ENCODE measurements around the gene GRWD1. TPM values are rescaled to one million over a fixed set of nuclear protein-coding genes. Genes with fewer than 3 reads are reported as not detected.

The GRWD1 gene
- total and polyA plus RNA-seq, 7 donors = 24.2 to 53.7 (median 42.0) TPM

DNA sequence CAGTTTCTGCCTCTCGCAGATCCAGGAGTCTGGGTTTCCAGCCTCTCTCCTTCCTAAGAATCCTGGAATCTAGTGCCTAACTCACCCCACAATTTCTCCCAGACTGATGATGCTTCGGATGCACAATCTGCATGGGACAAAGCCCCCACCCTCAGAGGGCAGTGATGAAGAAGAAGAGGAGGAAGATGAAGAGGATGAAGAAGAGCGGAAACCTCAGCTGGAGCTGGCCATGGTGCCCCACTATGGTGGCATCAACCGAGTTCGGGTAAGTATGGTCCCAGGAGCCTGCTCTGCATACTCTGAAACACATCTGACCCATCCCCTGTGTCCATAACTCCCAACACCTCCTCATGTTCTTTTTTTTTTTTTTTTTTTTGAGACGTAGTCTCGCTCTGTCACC lies 796 bp downstream of the GRWD1 start:
- H3K27me3 ChIP-seq (ENCODE audit: insufficient read depth in 3 of 3, low read length in 2 of 3) = peaks cover 0 to 17% (median 15%) of the 10 kb centered on the region in 3 donors
- H3K27ac ChIP-seq = peak overlapping the region; percentile 94
- TF ChIP-seq, protein P1, sequence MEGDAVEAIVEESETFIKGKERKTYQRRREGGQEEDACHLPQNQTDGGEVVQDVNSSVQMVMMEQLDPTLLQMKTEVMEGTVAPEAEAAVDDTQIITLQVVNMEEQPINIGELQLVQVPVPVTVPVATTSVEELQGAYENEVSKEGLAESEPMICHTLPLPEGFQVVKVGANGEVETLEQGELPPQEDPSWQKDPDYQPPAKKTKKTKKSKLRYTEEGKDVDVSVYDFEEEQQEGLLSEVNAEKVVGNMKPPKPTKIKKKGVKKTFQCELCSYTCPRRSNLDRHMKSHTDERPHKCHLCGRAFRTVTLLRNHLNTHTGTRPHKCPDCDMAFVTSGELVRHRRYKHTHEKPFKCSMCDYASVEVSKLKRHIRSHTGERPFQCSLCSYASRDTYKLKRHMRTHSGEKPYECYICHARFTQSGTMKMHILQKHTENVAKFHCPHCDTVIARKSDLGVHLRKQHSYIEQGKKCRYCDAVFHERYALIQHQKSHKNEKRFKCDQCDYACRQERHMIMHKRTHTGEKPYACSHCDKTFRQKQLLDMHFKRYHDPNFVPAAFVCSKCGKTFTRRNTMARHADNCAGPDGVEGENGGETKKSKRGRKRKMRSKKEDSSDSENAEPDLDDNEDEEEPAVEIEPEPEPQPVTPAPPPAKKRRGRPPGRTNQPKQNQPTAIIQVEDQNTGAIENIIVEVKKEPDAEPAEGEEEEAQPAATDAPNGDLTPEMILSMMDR (IDR thresholded peaks at IDR 0.05) = no peak
- 70 to 75% (median 73%) methylated on average over 5 to 7 of the region's 7 CpGs for WGBS, 3 donors
- H3K9me3 ChIP-seq = no peaks in the 10 kb centered on the region
- intact Hi-C loops (cut with DNase I) = no loop called here
- H3K4me1 ChIP-seq = peaks cover 19% of the 10 kb centered on the region
- H3K36me3 ChIP-seq (ENCODE audit: insufficient read depth in 1 of 2, low read depth in 1 of 2) = peaks cover 12 to 48% of the 10 kb centered on the region in 2 donors
- ATAC-seq (no peak), DNase-seq (no peak)
- peak overlapping the region; percentile 97 for H3K4me3 ChIP-seq

DNA sequence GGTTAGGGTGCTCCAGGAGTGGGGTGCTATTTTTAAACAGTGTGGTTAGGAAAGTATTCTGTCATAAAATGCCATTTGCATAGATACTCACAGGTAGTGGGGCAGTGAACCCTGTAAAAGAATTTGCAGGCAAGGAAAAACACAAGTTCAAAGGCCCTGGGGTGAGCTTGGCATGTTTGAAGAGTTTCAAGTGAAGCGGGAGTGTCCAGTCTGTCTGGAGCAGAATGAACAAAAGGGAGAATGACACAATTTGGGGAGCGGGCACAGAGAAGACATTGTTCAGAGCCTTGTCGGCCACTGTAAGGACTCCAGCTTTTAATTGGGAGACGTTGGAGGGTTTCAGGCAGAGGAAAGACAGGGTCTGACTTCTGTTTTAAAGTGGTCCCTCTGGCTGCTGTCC lies 2.8 kb downstream of the GRWD1 start:
- TF ChIP-seq, protein P1 (IDR thresholded peaks at IDR 0.05) = no peak
- ATAC-seq (no peak), DNase-seq (no peak)
- H3K4me1 ChIP-seq = peaks cover 28% of the 10 kb centered on the region
- no peak overlapping the region for H3K27ac ChIP-seq
- no peaks in the 10 kb centered on the region for H3K9me3 ChIP-seq
- 86 to 93% (median 92%) methylated on average over 4 of the region's 4 CpGs for WGBS, 3 donors
- intact Hi-C loops (cut with DNase I) = no loop called here
- H3K36me3 ChIP-seq (ENCODE audit: insufficient read depth in 1 of 2, low read depth in 1 of 2) = peaks cover 12 to 67% of the 10 kb centered on the region in 2 donors
- no peak overlapping the region for H3K4me3 ChIP-seq
- peaks cover 0 to 9% (median 6%) of the 10 kb centered on the region in 3 donors for H3K27me3 ChIP-seq (ENCODE audit: insufficient read depth in 3 of 3, low read length in 2 of 3)

DNA sequence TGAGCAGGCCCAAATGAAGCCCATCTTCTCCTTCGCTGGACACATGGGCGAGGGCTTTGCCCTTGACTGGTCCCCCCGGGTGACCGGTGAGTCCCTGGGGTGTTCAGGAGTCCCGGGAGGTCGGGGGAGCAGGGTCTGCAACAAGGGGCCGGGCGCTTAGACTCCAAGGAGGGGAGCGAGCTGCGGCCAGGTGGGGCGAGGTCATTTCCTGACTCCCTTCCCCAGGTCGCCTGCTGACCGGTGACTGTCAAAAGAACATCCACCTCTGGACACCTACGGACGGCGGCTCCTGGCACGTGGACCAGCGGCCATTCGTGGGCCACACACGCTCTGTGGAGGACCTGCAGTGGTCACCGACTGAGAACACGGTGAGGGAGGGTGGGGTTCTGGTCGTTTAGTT lies 4.7 kb downstream of the GRWD1 start:
- DNase-seq = no peak
- Histone ChIP-seq H3K27me3 (ENCODE audit: insufficient read depth in 3 of 3, low read length in 2 of 3) (no peaks in the 10 kb centered on the region), H3K36me3 (ENCODE audit: insufficient read depth in 1 of 2, low read depth in 1 of 2) (peaks cover 12 to 75% of the 10 kb centered on the region in 2 donors), H3K9me3 (no peaks in the 10 kb centered on the region), H3K4me1 (peaks cover 27% of the 10 kb centered on the region), H3K27ac (no peak overlapping the region), H3K4me3 (no peak overlapping the region)
- intact Hi-C loops (cut with DNase I) = no loop called here
- ATAC-seq = no peak
- 92 to 93% (median 92%) methylated on average over 23 of the region's 23 CpGs for WGBS, 3 donors
- TF ChIP-seq, protein P1 (IDR thresholded peaks at IDR 0.05) = no peak

GRCh38 chr19:48450863-48451262 lies 5.1 kb downstream of the GRWD1 start:
- TF ChIP-seq, protein P1 (IDR thresholded peaks at IDR 0.05) = no peak
- intact Hi-C loops (cut with DNase I) = no loop called here
- Histone ChIP-seq H3K27ac (no peak overlapping the region), H3K4me1 (peaks cover 30% of the 10 kb centered on the region), H3K4me3 (no peak overlapping the region), H3K9me3 (no peaks in the 10 kb centered on the region), H3K27me3 (ENCODE audit: insufficient read depth in 3 of 3, low read length in 2 of 3) (no peaks in the 10 kb centered on the region), H3K36me3 (ENCODE audit: insufficient read depth in 1 of 2, low read depth in 1 of 2) (peaks cover 12 to 75% of the 10 kb centered on the region in 2 donors)
- DNase-seq (no peak), ATAC-seq (no peak)
- 92 to 99% (median 93%) methylated on average over 14 to 15 of the region's 15 CpGs for WGBS, 3 donors

- ATAC-seq (no peak), DNase-seq (no peak)
- 82 to 84% (median 83%) methylated on average over 12 of the region's 12 CpGs for WGBS, 3 donors
- no peaks in the 10 kb centered on the region for H3K27me3 ChIP-seq (ENCODE audit: insufficient read depth in 3 of 3, low read length in 2 of 3)
- peaks cover 26% of the 10 kb centered on the region for H3K4me1 ChIP-seq
- peaks cover 12 to 83% of the 10 kb centered on the region in 2 donors for H3K36me3 ChIP-seq (ENCODE audit: insufficient read depth in 1 of 2, low read depth in 1 of 2)
- intact Hi-C loops (cut with DNase I) = no loop called here
- no peaks in the 10 kb centered on the region for H3K9me3 ChIP-seq
- no peak overlapping the region for H3K4me3 ChIP-seq
- TF ChIP-seq, protein P1 (IDR thresholded peaks at IDR 0.05) = no peak
- H3K27ac ChIP-seq = peak overlapping the region; percentile 30
Measured at GRCh38 chr19:48451624-48452023, 5.8 kb downstream of the GRWD1 start.
